Spinal cord (tissue), 10 donors: Measurements from ENCODE around the gene SERTAD4. TPM values are rescaled to one million over a fixed set of nuclear protein-coding genes. Genes with fewer than 3 reads are reported as not detected.

ENCODE experiments used
- DNase-seq, 6 donors: peaks; one replicate each; pipeline versions ENCODE4 v3.0.0 to v3.0.0-alpha.2; 2013 to 2015; ENCODE audit warnings: low spot score in 6 of 6, low read depth in 4 of 6
- H3K27ac ChIP-seq: one replicate; pipeline ENCODE4 v1.5.1; 2013; ENCODE audit warnings: low read depth, low read length, control low read depth
- H3K27me3 ChIP-seq: one replicate; pipeline ENCODE4 v1.6.1; 2013; ENCODE audit warnings: low read length; ENCODE audit not compliant: control insufficient read depth, insufficient read depth
- H3K36me3 ChIP-seq: one replicate; pipeline ENCODE4 v1.6.1; 2013; ENCODE audit warnings: low read length; ENCODE audit not compliant: control insufficient read depth, insufficient read depth
- H3K4me1 ChIP-seq: one replicate; pipeline ENCODE4 v1.6.1; 2013; ENCODE audit warnings: low read length; ENCODE audit not compliant: control insufficient read depth, insufficient read depth
- H3K4me3 ChIP-seq: one replicate; pipeline ENCODE4 v1.5.1; 2013; ENCODE audit warnings: low read depth, low read length, control low read depth
- H3K9me3 ChIP-seq: one replicate; pipeline ENCODE4 v1.6.1; 2013; ENCODE audit warnings: low read length; ENCODE audit not compliant: control insufficient read depth, insufficient read depth
- WGBS: methylation state at CpG from one replicate; pipeline ENCODE4 v1.1.5; 2013; ENCODE audit warnings: missing lambda C conversion rate; ENCODE audit not compliant: insufficient coverage; 5-methylcytosine and 5-hydroxymethylcytosine counted together
- polyA plus RNA-seq, 2 donors: library from polyadenylated mRNA; unstranded; fragments of 120-200 nt; gene quantifications; one replicate each; pipeline ENCODE4 v1.2.1, GENCODE V29; 2013; ENCODE audit not compliant: insufficient read length in 2 of 2
- total RNA-seq, 2 donors: library from RNA; depleted of rRNA in 1 of 2; stranded (reverse); fragments of 120-200 nt in 1 of 2; fragments of >200 nt in 1 of 2; gene quantifications; one replicate each; pipeline versions ENCODE4 v1.2.3 to v1.2.4, GENCODE V29; 2013 to 2014
- donor health status: healthy.

SERTAD4 gene
- total and polyA plus RNA-seq, 4 donors, result 5.3 to 10.2 (median 8.2) TPM

GRCh38 chr1:210207597-210208450, 24.8 kb upstream of the SERTAD4 start:
- no peaks in the 10 kb centered on the region for H3K36me3 ChIP-seq
- no peaks in the 10 kb centered on the region for H3K9me3 ChIP-seq
- no peak for DNase-seq
- H3K27me3 ChIP-seq, result no peaks in the 10 kb centered on the region
- H3K4me1 ChIP-seq, result no peaks in the 10 kb centered on the region
- no peak overlapping the region for H3K27ac ChIP-seq
- no peak overlapping the region for H3K4me3 ChIP-seq
- 100% methylated on average over 1 of the region's 2 CpGs for WGBS

GRCh38 chr1:210213335-210213734, 19.3 kb upstream of the SERTAD4 start:
- Histone ChIP-seq H3K27me3 (no peaks in the 10 kb centered on the region), H3K4me3 (no peak overlapping the region), H3K4me1 (no peaks in the 10 kb centered on the region), H3K9me3 (no peaks in the 10 kb centered on the region), H3K27ac (no peak overlapping the region), H3K36me3 (no peaks in the 10 kb centered on the region)
- DNase-seq, result no peak
- 18% methylated on average over 2 of the region's 8 CpGs for WGBS

GRCh38 chr1:210214573-210215409, 17.8 kb upstream of the SERTAD4 start:
- no peaks in the 10 kb centered on the region for H3K36me3 ChIP-seq
- no peaks in the 10 kb centered on the region for H3K27me3 ChIP-seq
- 89% methylated on average over 3 of the region's 4 CpGs for WGBS
- H3K9me3 ChIP-seq, result no peaks in the 10 kb centered on the region
- no peaks in the 10 kb centered on the region for H3K4me1 ChIP-seq
- DNase-seq, result no peak
- H3K4me3 ChIP-seq, result no peak overlapping the region
- no peak overlapping the region for H3K27ac ChIP-seq

- no peak for DNase-seq
- Histone ChIP-seq H3K4me3 (no peak overlapping the region), H3K9me3 (no peaks in the 10 kb centered on the region), H3K4me1 (no peaks in the 10 kb centered on the region), H3K27ac (no peak overlapping the region), H3K36me3 (no peaks in the 10 kb centered on the region), H3K27me3 (no peaks in the 10 kb centered on the region)
- WGBS, result no CpG with 5 or more reads among the region's 5 CpGs
Observed at GRCh38 chr1:210217482-210217881, 15.1 kb upstream of the SERTAD4 start.

GRCh38 chr1:210218047-210218446, 14.5 kb upstream of the SERTAD4 start:
- WGBS, result no CpG with 5 or more reads among the region's 4 CpGs
- Histone ChIP-seq H3K36me3 (no peaks in the 10 kb centered on the region), H3K4me3 (no peak overlapping the region), H3K4me1 (no peaks in the 10 kb centered on the region), H3K27me3 (no peaks in the 10 kb centered on the region), H3K27ac (no peak overlapping the region), H3K9me3 (no peaks in the 10 kb centered on the region)
- DNase-seq, result no peak

GRCh38 chr1:210222340-210223006, 10.1 kb upstream of the SERTAD4 start:
- no peaks in the 10 kb centered on the region for H3K9me3 ChIP-seq
- H3K4me3 ChIP-seq, result no peak overlapping the region
- WGBS, result 32% methylated on average over 5 of the region's 6 CpGs
- H3K36me3 ChIP-seq, result no peaks in the 10 kb centered on the region
- H3K4me1 ChIP-seq, result no peaks in the 10 kb centered on the region
- no peaks in the 10 kb centered on the region for H3K27me3 ChIP-seq
- H3K27ac ChIP-seq, result no peak overlapping the region
- DNase-seq, result peak in 1 of 6 donors; percentile 26

GRCh38 chr1:210223226-210223904, 9.2 kb upstream of the SERTAD4 start:
- WGBS, result 27% methylated on average over 5 of the region's 5 CpGs
- no peak overlapping the region for H3K4me3 ChIP-seq
- no peak overlapping the region for H3K27ac ChIP-seq
- no peaks in the 10 kb centered on the region for H3K36me3 ChIP-seq
- peak in 2 of 6 donors; percentile 41 to 47 for DNase-seq
- no peaks in the 10 kb centered on the region for H3K9me3 ChIP-seq
- H3K27me3 ChIP-seq, result no peaks in the 10 kb centered on the region
- no peaks in the 10 kb centered on the region for H3K4me1 ChIP-seq

- DNase-seq, result no peak
- H3K4me1 ChIP-seq, result peaks cover 4% of the 10 kb centered on the region
Observed at GRCh38 chr1:210228158-210228557, 4.4 kb upstream of the SERTAD4 start.

GRCh38 chr1:210230149-210230695, 2.4 kb upstream of the SERTAD4 start:
- no peak for DNase-seq
- Histone ChIP-seq H3K27ac (no peak overlapping the region), H3K4me1 (peaks cover 17% of the 10 kb centered on the region), H3K27me3 (peaks cover 11% of the 10 kb centered on the region), H3K4me3 (no peak overlapping the region), H3K36me3 (no peaks in the 10 kb centered on the region), H3K9me3 (no peaks in the 10 kb centered on the region)

More at GRCh38 chr1:210228158-210228557, 4.4 kb upstream of the SERTAD4 start:
- WGBS, result 95% methylated on average over 1 of the region's 1 CpG
- Histone ChIP-seq H3K27me3 (peaks cover 6% of the 10 kb centered on the region), H3K36me3 (no peaks in the 10 kb centered on the region), H3K4me3 (no peak overlapping the region), H3K27ac (no peak overlapping the region), H3K9me3 (no peaks in the 10 kb centered on the region)
